BJ (cell line): ENCODE data around the gene PPHLN1. TPM values are rescaled to one million over a fixed set of nuclear protein-coding genes. Genes with fewer than 3 reads are reported as not detected.

ENCODE experiments used
- CTCF ChIA-PET: fragments of 350-600 bp; formaldehyde crosslinking; extraction: SDS; loops from one replicate; lab custom pipeline; 2021; ENCODE audit warnings: antibody characterized with exemption, inconsistent platforms; lab: Yijun Ruan, JAX
- POLR2A ChIA-PET: fragments of 300-600 bp; sonication (Branson Sonifier 250); formaldehyde crosslinking; extraction: SDS; loops from one replicate; lab custom pipeline; 2021; ENCODE audit warnings: antibody characterized with exemption; lab: Charles Lee
- DNase-seq: peaks from one replicate; pipeline ENCODE4 v3.0.0-alpha.2; 2011; ENCODE audit warnings: low read depth
- H3K27me3 ChIP-seq: 2 replicates; pipeline ENCODE4 v1.6.0; 2011; ENCODE audit warnings: low read length; ENCODE audit not compliant: control insufficient read depth, insufficient read depth
- H3K36me3 ChIP-seq: 2 replicates; pipeline ENCODE4 v1.5.1; 2011; ENCODE audit warnings: low read length; ENCODE audit not compliant: control insufficient read depth, insufficient read depth
- H3K4me3 ChIP-seq: 2 replicates; pipeline ENCODE4 v1.5.1; 2011; ENCODE audit warnings: low read depth, mild to moderate bottlenecking, control low read depth, low read length
- polyA plus RNA-seq: library from polyadenylated mRNA; depleted of rRNA; stranded (reverse); fragments of >200 nt; gene quantifications from 2 replicates; pipeline ENCODE4 v1.2.3, GENCODE V29; 2011
- TF ChIP-seq, protein P1 (sequence below): IDR thresholded peaks from 2 replicates; pipeline ENCODE4 v1.5.1; 2011; ENCODE audit warnings: low read depth, mild to moderate bottlenecking, control low read depth, inconsistent platforms, low read length, moderate library complexity; ENCODE audit not compliant: insufficient read depth

The PPHLN1 gene
- polyA plus RNA-seq, 1 experiment = 29.1 TPM

DNA sequence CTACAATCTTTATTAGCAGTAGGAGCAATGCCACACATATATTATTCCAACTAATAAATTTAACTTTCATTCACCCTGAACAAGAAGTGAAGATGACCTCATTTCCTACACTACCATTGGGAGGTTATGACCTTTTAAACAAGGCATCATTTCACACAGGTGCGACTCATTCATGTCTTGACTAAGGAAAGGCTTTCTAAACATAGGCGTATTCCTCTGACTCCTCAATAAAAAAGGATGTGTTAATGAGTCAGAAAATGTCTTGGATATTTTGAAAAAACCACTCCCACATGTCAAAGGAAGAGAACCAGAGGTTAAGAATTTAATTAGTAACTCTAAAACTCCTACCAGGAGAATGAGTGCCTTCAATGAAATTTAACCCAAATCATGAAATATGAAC is 148.4 kb downstream of the PPHLN1 start:
- ChIA-PET POLR2A (no interaction called here), CTCF (interaction anchor here (1.0 to 2.6 kb wide), 2 partner anchors 8 to 103 kb away, joined by 3 to 15 read pairs; no protein-coding TSS in a partner anchor)
- TF ChIP-seq, protein P1, sequence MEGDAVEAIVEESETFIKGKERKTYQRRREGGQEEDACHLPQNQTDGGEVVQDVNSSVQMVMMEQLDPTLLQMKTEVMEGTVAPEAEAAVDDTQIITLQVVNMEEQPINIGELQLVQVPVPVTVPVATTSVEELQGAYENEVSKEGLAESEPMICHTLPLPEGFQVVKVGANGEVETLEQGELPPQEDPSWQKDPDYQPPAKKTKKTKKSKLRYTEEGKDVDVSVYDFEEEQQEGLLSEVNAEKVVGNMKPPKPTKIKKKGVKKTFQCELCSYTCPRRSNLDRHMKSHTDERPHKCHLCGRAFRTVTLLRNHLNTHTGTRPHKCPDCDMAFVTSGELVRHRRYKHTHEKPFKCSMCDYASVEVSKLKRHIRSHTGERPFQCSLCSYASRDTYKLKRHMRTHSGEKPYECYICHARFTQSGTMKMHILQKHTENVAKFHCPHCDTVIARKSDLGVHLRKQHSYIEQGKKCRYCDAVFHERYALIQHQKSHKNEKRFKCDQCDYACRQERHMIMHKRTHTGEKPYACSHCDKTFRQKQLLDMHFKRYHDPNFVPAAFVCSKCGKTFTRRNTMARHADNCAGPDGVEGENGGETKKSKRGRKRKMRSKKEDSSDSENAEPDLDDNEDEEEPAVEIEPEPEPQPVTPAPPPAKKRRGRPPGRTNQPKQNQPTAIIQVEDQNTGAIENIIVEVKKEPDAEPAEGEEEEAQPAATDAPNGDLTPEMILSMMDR = no peak
- no peaks in the 10 kb centered on the region for H3K27me3 ChIP-seq
- peak; percentile 41 for DNase-seq
- H3K4me3 ChIP-seq = no peak overlapping the region
- H3K36me3 ChIP-seq = peaks cover 4% of the 10 kb centered on the region

DNA sequence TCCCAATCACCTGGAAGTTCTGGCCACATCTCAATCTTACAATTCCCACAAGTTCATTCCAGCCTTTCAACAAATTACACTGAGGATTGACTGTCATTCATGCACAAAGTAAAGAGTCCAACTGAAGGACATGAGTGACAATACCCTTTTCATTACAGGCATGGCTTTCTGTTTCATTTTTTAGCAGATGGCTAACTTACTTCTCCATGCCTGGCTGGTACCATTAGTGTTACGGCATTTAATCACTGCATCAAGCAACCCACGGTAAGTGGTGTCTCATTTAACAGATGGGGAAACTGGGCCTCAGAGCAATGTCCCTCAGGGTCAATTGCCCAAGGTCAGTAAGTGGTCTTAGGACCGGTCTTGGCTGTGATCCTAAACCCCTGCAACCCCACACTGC is 149.1 kb downstream of the PPHLN1 start:
- CTCF ChIA-PET = no interaction called here

DNA sequence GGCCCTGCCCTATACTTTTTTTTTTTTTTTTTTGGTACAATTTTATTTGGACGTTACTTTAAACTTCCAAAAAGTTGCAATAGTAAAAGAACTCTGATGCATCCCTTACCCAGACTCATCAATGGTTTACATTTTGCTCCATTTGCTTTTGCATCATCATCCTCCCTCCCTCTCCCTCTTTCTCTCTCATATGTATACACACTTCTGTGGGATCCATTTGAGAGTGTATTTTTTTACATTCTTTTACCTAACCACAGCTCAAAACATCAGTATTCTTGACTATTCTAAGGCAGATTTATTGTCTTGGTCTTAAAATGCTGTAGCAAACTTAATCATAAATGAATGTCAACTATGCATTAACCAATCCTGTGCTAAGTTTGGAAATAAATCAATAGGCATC is 152.0 kb downstream of the PPHLN1 start:
- H3K36me3 ChIP-seq = no peaks in the 10 kb centered on the region
- H3K27me3 ChIP-seq = no peaks in the 10 kb centered on the region
- H3K4me3 ChIP-seq = no peak overlapping the region
- TF ChIP-seq, protein P1 = no peak
- ChIA-PET CTCF (interaction anchor here (0.8 to 3.4 kb wide), 2 partner anchors 92 to 96 kb away, joined by 3 to 17 read pairs; no protein-coding TSS in a partner anchor), POLR2A (no interaction called here)
- no peak for DNase-seq

More for the DNA sequence above, 149.1 kb downstream of the PPHLN1 start:
- POLR2A ChIA-PET = no interaction called here
- Histone ChIP-seq H3K27me3 (no peaks in the 10 kb centered on the region), H3K4me3 (no peak overlapping the region), H3K36me3 (peaks cover 2% of the 10 kb centered on the region; the same call in 1 of the 2 replicates)
- no peak for DNase-seq
- TF ChIP-seq, protein P1 = no peak

DNA sequence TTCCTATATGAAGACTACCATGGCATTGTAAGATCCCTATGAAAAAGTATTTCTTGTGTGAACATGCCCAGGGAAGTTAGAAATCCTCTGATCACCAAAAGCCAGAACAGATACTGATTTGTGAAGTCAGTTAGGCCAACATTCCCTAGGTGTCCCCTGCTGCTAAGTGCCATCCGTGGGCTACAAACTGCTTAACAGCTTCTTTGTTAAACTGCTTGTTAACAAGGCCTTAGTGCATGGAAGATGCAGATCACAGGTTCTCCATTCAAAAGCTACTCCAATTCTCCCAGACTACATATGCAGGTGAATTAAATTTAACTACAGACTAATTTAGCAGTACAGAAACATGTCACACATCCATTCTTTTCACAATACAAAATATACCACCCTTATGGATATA is 155.4 kb downstream of the PPHLN1 start:
- no peaks in the 10 kb centered on the region for H3K36me3 ChIP-seq
- DNase-seq = no peak
- no peaks in the 10 kb centered on the region for H3K27me3 ChIP-seq
- TF ChIP-seq, protein P1 = no peak
- ChIA-PET POLR2A (no interaction called here), CTCF (interaction anchor here (0.7 to 5.2 kb wide), 8 partner anchors 10 to 856 kb away, joined by 3 to 51 read pairs (median 4); no protein-coding TSS in a partner anchor)
- H3K4me3 ChIP-seq = no peak overlapping the region

DNA sequence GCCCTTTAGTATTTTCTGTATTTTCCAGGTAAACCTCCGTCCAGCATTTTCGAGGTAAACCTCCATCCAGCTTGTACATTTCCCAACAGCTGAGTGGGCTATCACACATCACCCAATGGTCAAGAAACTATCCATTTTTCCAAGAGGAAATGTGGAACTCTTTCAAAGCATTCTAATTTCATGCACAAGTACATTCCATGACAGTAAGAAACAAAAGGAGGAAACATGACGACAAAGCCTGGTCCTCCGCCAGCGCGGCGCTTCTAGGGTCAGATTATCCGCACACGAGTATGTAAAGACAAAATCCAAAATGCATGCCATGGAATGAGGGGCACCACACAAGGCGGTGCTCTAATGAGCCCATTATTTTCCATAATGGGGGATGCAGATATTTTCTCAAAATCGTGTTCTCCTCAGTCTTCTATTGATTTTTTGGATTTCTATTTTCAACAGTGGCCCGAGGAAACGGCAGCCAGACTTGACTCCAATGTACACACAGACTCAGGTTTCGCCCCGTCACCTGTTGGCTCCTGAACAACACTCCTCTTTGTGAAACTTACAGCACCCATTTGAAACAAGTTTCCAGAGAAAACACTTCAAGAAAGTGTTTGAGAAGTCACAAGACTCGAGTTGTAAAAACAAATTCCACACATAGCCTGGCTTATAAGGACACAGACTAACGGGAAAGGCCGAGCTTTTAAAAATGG is 156.2 kb downstream of the PPHLN1 start:
- POLR2A ChIA-PET = no interaction called here
- no peak for DNase-seq
- H3K4me3 ChIP-seq = peak overlapping the region; percentile 62
- TF ChIP-seq, protein P1 = no peak
- H3K27me3 ChIP-seq = no peaks in the 10 kb centered on the region
- CTCF ChIA-PET = interaction anchor here (0.6 to 5.2 kb wide), 48 partner anchors 9 to 856 kb away, joined by 3 to 51 read pairs (median 4); no protein-coding TSS in a partner anchor
- H3K36me3 ChIP-seq = no peaks in the 10 kb centered on the region
